ENCODE results near the gene ATF3. TPM values are rescaled to one million over a fixed set of nuclear protein-coding genes. Genes with fewer than 3 reads are reported as not detected.

ATF3 gene, protein sequence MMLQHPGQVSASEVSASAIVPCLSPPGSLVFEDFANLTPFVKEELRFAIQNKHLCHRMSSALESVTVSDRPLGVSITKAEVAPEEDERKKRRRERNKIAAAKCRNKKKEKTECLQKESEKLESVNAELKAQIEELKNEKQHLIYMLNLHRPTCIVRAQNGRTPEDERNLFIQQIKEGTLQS
- total RNA-seq = 5.4 and 14.2 TPM in 2 replicates
- 8.2 and 9.9 TPM in 2 replicates for polyA plus RNA-seq

DNA sequence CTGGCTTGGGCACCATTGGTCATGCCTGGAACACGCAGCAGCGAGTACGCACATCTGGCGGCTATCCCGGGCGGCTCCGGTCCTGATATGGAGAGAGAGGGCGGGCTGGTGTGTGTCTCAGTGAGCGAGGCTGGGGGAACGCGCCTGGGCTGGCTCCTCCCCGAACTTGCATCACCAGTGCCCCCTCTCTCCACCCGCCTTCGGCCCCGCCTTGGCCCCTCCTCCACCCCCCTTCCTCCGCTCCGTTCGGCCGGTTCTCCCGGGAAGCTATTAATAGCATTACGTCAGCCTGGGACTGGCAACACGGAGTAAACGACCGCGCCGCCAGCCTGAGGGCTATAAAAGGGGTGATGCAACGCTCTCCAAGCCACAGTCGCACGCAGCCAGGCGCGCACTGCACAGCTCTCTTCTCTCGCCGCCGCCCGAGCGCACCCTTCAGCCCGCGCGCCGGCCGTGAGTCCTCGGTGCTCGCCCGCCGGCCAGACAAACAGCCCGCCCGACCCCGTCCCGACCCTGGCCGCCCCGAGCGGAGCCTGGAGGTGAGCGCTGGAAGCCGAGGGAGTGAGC, at the start of gene ATF3:
ATF3 (plus strand) TSS at position 370 of the 567 bp plus-strand sequence. CDS start 6,261 bp downstream, outside the sequence.
- peak; percentile 99 to 100 for DNase-seq (ENCODE audit: low read depth in 1 of 2, low spot score in 1 of 2)
- H3K27me3 ChIP-seq = peaks cover 46% of the 10 kb centered on the region
- H3K4me3 ChIP-seq = peak within 1 kb of the TSS; percentile 52
- H3K36me3 ChIP-seq = no peaks in the 10 kb centered on the region
- TF ChIP-seq CTCF (IDR thresholded peaks at IDR 0.05; ENCODE audit: low read depth, low read length) = no peak
- peaks cover 9% of the 10 kb centered on the region for H3K4me1 ChIP-seq (ENCODE audit: low read depth)
- H3K9me3 ChIP-seq (ENCODE audit: low read depth) = no peaks in the 10 kb centered on the region
- peak within 1 kb of the TSS; percentile 97 for H3K27ac ChIP-seq

DNA sequence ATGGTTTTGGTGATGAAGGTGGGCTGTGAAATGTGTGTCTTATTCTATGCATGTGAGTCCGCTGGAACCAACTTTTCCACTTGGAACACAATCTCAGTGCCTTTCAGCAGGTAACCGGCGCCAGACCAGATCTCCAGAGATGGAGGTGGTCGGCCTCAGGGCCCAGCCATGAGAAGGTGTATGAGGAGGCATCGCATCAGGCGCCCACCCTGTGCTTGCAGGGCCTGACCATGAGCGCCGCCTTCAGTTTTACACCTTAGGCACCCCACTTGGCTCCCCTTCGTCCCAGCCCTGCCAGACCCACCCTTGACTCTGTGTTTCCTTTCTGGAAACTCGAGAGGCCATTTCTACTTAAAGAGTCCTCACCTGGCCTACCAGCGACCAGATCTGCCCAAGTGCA, 48.6 kb upstream of the ATF3 start:
- no peak overlapping the region for H3K27ac ChIP-seq
- no peaks in the 10 kb centered on the region for H3K4me1 ChIP-seq (ENCODE audit: low read depth)
- DNase-seq (ENCODE audit: low read depth in 1 of 2, low spot score in 1 of 2) = no peak
- H3K36me3 ChIP-seq = no peaks in the 10 kb centered on the region
- no peak for TF ChIP-seq CTCF (IDR thresholded peaks at IDR 0.05; ENCODE audit: low read depth, low read length)
- H3K27me3 ChIP-seq = no peaks in the 10 kb centered on the region
- H3K4me3 ChIP-seq = no peak overlapping the region
- H3K9me3 ChIP-seq (ENCODE audit: low read depth) = no peaks in the 10 kb centered on the region

DNA sequence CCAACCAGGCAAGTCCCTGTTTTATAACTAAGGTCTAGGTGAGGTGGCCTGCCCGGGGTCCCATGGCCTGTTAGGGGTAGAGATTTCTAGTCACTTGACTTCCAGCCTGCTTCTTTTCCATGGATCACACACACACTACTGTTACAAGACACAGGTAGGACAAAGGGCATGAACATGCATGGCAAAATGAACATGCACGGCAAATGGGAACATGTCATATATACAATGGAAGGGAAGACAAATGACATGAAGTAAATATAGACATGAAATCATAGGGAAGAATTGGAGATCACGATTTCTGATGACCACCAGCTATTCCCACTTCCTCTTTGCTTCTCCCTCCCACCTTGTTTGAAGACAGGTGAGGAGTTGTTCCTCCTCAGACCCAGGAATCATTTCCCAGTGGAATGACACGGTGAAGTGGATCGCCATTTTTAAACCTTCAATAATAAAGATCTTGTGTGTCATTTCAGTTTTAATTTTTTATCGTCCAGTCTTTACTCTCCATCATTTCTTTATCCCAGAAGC, 47.6 kb upstream of the ATF3 start:
- no peaks in the 10 kb centered on the region for H3K4me1 ChIP-seq (ENCODE audit: low read depth)
- H3K9me3 ChIP-seq (ENCODE audit: low read depth) = no peaks in the 10 kb centered on the region
- no peaks in the 10 kb centered on the region for H3K27me3 ChIP-seq
- TF ChIP-seq CTCF (IDR thresholded peaks at IDR 0.05; ENCODE audit: low read depth, low read length) = no peak
- DNase-seq (ENCODE audit: low read depth in 1 of 2, low spot score in 1 of 2) = no peak
- no peak overlapping the region for H3K27ac ChIP-seq
- H3K4me3 ChIP-seq = no peak overlapping the region
- H3K36me3 ChIP-seq = no peaks in the 10 kb centered on the region

GRCh38 chr1:212561501-212561931, 47.0 kb upstream of the ATF3 start:
- peak in 1 of 2 donors; percentile 11 for DNase-seq (ENCODE audit: low read depth in 1 of 2, low spot score in 1 of 2)
- H3K27me3 ChIP-seq = peaks cover 2% of the 10 kb centered on the region
- no peak overlapping the region for H3K27ac ChIP-seq
- no peak overlapping the region for H3K4me3 ChIP-seq
- H3K4me1 ChIP-seq (ENCODE audit: low read depth) = no peaks in the 10 kb centered on the region
- TF ChIP-seq CTCF (IDR thresholded peaks at IDR 0.05; ENCODE audit: low read depth, low read length) = no peak
- no peaks in the 10 kb centered on the region for H3K36me3 ChIP-seq
- no peaks in the 10 kb centered on the region for H3K9me3 ChIP-seq (ENCODE audit: low read depth)

DNA sequence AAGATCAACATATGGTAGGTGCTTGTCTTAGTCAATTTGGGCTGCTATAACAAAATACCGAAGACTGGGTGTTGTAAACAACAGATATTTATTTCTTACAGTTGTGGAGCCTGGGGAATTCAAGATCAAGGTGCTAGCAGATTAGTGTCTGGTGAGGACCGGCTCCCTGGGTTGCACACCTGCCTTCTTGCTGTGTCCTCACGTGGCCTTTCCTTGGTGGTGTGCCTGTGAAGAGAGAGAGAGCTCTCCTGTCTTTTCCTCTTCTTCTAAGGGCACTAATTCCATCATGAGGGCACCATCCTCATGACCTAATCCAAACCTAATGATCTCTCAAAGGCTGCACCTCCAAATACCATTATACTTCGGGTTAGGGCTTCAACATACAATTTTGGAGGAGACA, 45.8 kb upstream of the ATF3 start:
- DNase-seq (ENCODE audit: low read depth in 1 of 2, low spot score in 1 of 2) = no peak
- Histone ChIP-seq H3K4me1 (ENCODE audit: low read depth) (no peaks in the 10 kb centered on the region), H3K4me3 (no peak overlapping the region), H3K27ac (no peak overlapping the region), H3K27me3 (peaks cover 2% of the 10 kb centered on the region), H3K9me3 (ENCODE audit: low read depth) (no peaks in the 10 kb centered on the region), H3K36me3 (no peaks in the 10 kb centered on the region)
- TF ChIP-seq CTCF (IDR thresholded peaks at IDR 0.05; ENCODE audit: low read depth, low read length) = no peak
